Measurements from ENCODE around the gene TBC1D22A. TPM values are rescaled to one million over a fixed set of nuclear protein-coding genes. Genes with fewer than 3 reads are reported as not detected.

The TBC1D22A gene
- total RNA-seq, 4 donors from 2014 or later, result 18.8 to 25.2 (median 23.1) TPM

- Histone ChIP-seq H3K27ac (no peak overlapping the region), H3K36me3 (peaks cover 0 to 23% of the 10 kb centered on the region in 2 donors), H3K9me3 (no peaks in the 10 kb centered on the region), H3K4me3 (no peak overlapping the region), H3K4me1 (peaks cover 7 to 14% of the 10 kb centered on the region in 2 donors), H3K27me3 (no peaks in the 10 kb centered on the region)
- no peak for ATAC-seq
- TF ChIP-seq POLR2A (IDR thresholded peaks at IDR 0.05) (no peak), CTCF (IDR thresholded peaks at IDR 0.05 in 4 of 5, conservative IDR thresholded peaks at IDR 0.05 in 1 of 5) (no peak)
- intact Hi-C loops (cut with DNase I; ENCODE audit: low total_unique reads) (no loop called here), in situ Hi-C loops (cut with MboI; ENCODE audit: low sequenced_read_pairs in 4 of 4) (loop anchor here in 1 of 4 donors (25.0 kb wide), 1 partner anchor 231 kb away; no protein-coding TSS in a partner anchor)
- DNase-seq, result no peak
These were observed 30.4 kb downstream of the TBC1D22A start for GRCh38 chr22:46792841-46793261.

GRCh38 chr22:46793497-46793896 is 31.0 kb downstream of the TBC1D22A start:
- Histone ChIP-seq H3K27ac (no peak overlapping the region), H3K9me3 (no peaks in the 10 kb centered on the region), H3K4me1 (peaks cover 7 to 14% of the 10 kb centered on the region in 2 donors), H3K4me3 (no peak overlapping the region), H3K27me3 (no peaks in the 10 kb centered on the region), H3K36me3 (peaks cover 0 to 28% of the 10 kb centered on the region in 2 donors)
- TF ChIP-seq CTCF (IDR thresholded peaks at IDR 0.05 in 4 of 5, conservative IDR thresholded peaks at IDR 0.05 in 1 of 5) (no peak), POLR2A (IDR thresholded peaks at IDR 0.05) (no peak)
- ATAC-seq (no peak), DNase-seq (no peak)
- in situ Hi-C loops (cut with MboI; ENCODE audit: low sequenced_read_pairs in 4 of 4) (loop anchor here in 1 of 4 donors (25.0 kb wide), 1 partner anchor 231 kb away; no protein-coding TSS in a partner anchor), intact Hi-C loops (cut with DNase I; ENCODE audit: low total_unique reads) (no loop called here)

GRCh38 chr22:46794067-46794466 is 31.6 kb downstream of the TBC1D22A start:
- H3K4me3 ChIP-seq, result no peak overlapping the region
- no peaks in the 10 kb centered on the region for H3K27me3 ChIP-seq
- no peak overlapping the region for H3K27ac ChIP-seq
- H3K36me3 ChIP-seq, result peaks cover 0 to 28% of the 10 kb centered on the region in 2 donors
- no peak for DNase-seq
- ATAC-seq, result no peak
- in situ Hi-C loops (cut with MboI; ENCODE audit: low sequenced_read_pairs in 4 of 4), result loop anchor here in 1 of 4 donors (25.0 kb wide), 1 partner anchor 232 kb away; no protein-coding TSS in a partner anchor
- TF ChIP-seq POLR2A (IDR thresholded peaks at IDR 0.05), result no peak
- TF ChIP-seq CTCF (IDR thresholded peaks at IDR 0.05 in 4 of 5, conservative IDR thresholded peaks at IDR 0.05 in 1 of 5), result no peak
- H3K4me1 ChIP-seq, result peaks cover 7 to 14% of the 10 kb centered on the region in 2 donors
- intact Hi-C loops (cut with DNase I; ENCODE audit: low total_unique reads), result no loop called here
- H3K9me3 ChIP-seq, result no peaks in the 10 kb centered on the region

GRCh38 chr22:46794491-46794890 is 32.0 kb downstream of the TBC1D22A start:
- Histone ChIP-seq H3K27me3 (no peaks in the 10 kb centered on the region), H3K9me3 (no peaks in the 10 kb centered on the region), H3K4me3 (no peak overlapping the region), H3K36me3 (peaks cover 0 to 30% of the 10 kb centered on the region in 2 donors), H3K27ac (no peak overlapping the region), H3K4me1 (peaks cover 7 to 14% of the 10 kb centered on the region in 2 donors)
- DNase-seq (no peak), ATAC-seq (no peak)
- no peak for TF ChIP-seq POLR2A (IDR thresholded peaks at IDR 0.05)
- TF ChIP-seq CTCF (IDR thresholded peaks at IDR 0.05 in 4 of 5, conservative IDR thresholded peaks at IDR 0.05 in 1 of 5), result no peak
- in situ Hi-C loops (cut with MboI; ENCODE audit: low sequenced_read_pairs in 4 of 4) (loop anchor here in 1 of 4 donors (25.0 kb wide), 1 partner anchor 232 kb away; no protein-coding TSS in a partner anchor), intact Hi-C loops (cut with DNase I; ENCODE audit: low total_unique reads) (no loop called here)

Measured in gastrocnemius medialis (tissue), 4 donors.